ENCODE data around the gene APC.

GRCh38 chr5:112867411-112867810, 129.7 kb downstream of the APC start:
- TF ChIP-seq CTCF (IDR thresholded peaks at IDR 0.05) (no peak), POLR2A (IDR thresholded peaks at IDR 0.05) (no peak)
